Measurements from ENCODE around the gene ADM.
"Not testable (repeated sequence)": the region's sequence is repeated elsewhere in the genome, so short reads cannot be mapped to it uniquely, and the experiment has no call there.

ADM gene
- total RNA-seq: 0.12 to 0.88 (median 0.36) reads per million in 4 experiments

GRCh38 chr11:10304495-10305261 is at the start of gene ADM:
Gene ADM (plus strand): TSS chr11:10305073. CDS start chr11:10305701, 628 bp downstream.
- DNase-seq: no peak

GRCh38 chr11:10255388-10256125 is 49.3 kb upstream of the ADM start:
- DNase-seq: no peak

- no peak for DNase-seq
Observed at GRCh38 chr11:10257478-10257877, 47.4 kb upstream of the ADM start.

- no peak for DNase-seq
Observed at GRCh38 chr11:10261821-10262220, 43.1 kb upstream of the ADM start.

- DNase-seq: no peak
Observed at GRCh38 chr11:10263929-10264328, 40.9 kb upstream of the ADM start.

- DNase-seq: not testable (repeated sequence)
Observed at GRCh38 chr11:10264716-10265115, 40.2 kb upstream of the ADM start.

- DNase-seq: no peak
Observed at GRCh38 chr11:10265936-10266335, 38.9 kb upstream of the ADM start.

GRCh38 chr11:10267821-10268220 is 37.1 kb upstream of the ADM start:
- DNase-seq: no peak

GRCh38 chr11:10268746-10269488 is 36.0 kb upstream of the ADM start:
- no peak for DNase-seq

GRCh38 chr11:10272132-10272531 is 32.7 kb upstream of the ADM start:
- DNase-seq: no peak

GRCh38 chr11:10273738-10274137 is 31.1 kb upstream of the ADM start:
- no peak for DNase-seq

GRCh38 chr11:10274726-10275125 is 30.1 kb upstream of the ADM start:
- no peak for DNase-seq

- DNase-seq: no peak
Observed at GRCh38 chr11:10275714-10276113, 29.2 kb upstream of the ADM start.

GRCh38 chr11:10282117-10282516 is 22.8 kb upstream of the ADM start:
- DNase-seq: no peak

- DNase-seq: no peak
Observed at GRCh38 chr11:10283991-10284390, 20.9 kb upstream of the ADM start.

- DNase-seq: no peak
Observed at GRCh38 chr11:10285148-10285802, 19.6 kb upstream of the ADM start.

GRCh38 chr11:10287140-10287539 is 17.7 kb upstream of the ADM start:
- no peak for DNase-seq

GRCh38 chr11:10287766-10288715 is 16.8 kb upstream of the ADM start:
- DNase-seq: no peak

- DNase-seq: no peak
Observed at GRCh38 chr11:10288881-10289764, 15.8 kb upstream of the ADM start.

- no peak for DNase-seq
Observed at GRCh38 chr11:10289765-10290380, 15.0 kb upstream of the ADM start.

All from effector CD8-positive, alpha-beta T cell (primary cell).